Spleen (tissue), 7 donors: ENCODE data around the gene GTF2H4.
A peak's percentile ranks its signal among the peaks of the same experiment; 100 is the strongest.

Source experiments
- POLR2A ChIP-seq, 3 donors: fragments of 450-650 bp; IDR thresholded peaks; one replicate each; pipeline ENCODE4 v1.5.1; 2017; ENCODE audit warnings: antibody characterized with exemption in 3 of 3, mild to moderate bottlenecking in 1 of 3
- POLR2AphosphoS5 ChIP-seq, 3 donors: sonication (generic); formaldehyde crosslinking; IDR thresholded peaks; one replicate each; pipeline ENCODE4 v1.5.1; 2017; ENCODE audit warnings: antibody characterized with exemption in 3 of 3
- TF ChIP-seq, protein P1 (sequence below), 11 experiments: fragments of 200-600 bp in 7 of 11; fragments of 450-650 bp in 4 of 11; sonication (generic) in 4 of 11; IDR thresholded peaks in 8 of 11; conservative IDR thresholded peaks in 3 of 11; 1 replicate in 7 of 11; 2 replicates in 4 of 11; pipeline versions ENCODE4 v1.4.0 to v1.8.0; 2016 to 2021; ENCODE audit warnings: antibody characterized with exemption in 11 of 11, inconsistent platforms in 4 of 11, mild to moderate bottlenecking in 1 of 11
- donor health status: DM: no; HTN: no; CAD: no; lungs with moderate emphysema.
- donor health status: DM: no; HTN: no; CAD: no.
- donor health status: DM: no; HTN: no; CAD: no.

DNA sequence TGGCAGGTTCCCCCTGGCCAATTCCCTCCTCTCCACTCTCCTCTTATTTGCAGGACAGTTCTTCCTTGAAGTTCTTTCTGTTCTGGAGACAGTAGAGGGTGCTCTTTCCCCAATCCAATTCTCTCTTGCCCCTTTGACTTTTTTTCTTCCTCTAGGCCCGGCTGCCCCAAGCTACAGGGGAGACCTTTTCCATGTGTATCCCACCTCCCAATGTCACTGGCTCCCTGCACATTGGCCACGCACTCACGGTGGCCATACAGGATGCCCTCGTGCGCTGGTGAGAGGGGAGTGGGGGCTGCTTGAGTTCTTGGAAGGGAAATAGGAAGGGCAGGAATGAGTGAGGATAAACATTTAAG, 7.6 kb downstream of the GTF2H4 start:
- TF ChIP-seq, protein P1, sequence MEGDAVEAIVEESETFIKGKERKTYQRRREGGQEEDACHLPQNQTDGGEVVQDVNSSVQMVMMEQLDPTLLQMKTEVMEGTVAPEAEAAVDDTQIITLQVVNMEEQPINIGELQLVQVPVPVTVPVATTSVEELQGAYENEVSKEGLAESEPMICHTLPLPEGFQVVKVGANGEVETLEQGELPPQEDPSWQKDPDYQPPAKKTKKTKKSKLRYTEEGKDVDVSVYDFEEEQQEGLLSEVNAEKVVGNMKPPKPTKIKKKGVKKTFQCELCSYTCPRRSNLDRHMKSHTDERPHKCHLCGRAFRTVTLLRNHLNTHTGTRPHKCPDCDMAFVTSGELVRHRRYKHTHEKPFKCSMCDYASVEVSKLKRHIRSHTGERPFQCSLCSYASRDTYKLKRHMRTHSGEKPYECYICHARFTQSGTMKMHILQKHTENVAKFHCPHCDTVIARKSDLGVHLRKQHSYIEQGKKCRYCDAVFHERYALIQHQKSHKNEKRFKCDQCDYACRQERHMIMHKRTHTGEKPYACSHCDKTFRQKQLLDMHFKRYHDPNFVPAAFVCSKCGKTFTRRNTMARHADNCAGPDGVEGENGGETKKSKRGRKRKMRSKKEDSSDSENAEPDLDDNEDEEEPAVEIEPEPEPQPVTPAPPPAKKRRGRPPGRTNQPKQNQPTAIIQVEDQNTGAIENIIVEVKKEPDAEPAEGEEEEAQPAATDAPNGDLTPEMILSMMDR (IDR thresholded peaks at IDR 0.05 in 8 of 11, conservative IDR thresholded peaks at IDR 0.05 in 3 of 11), result peak in 10 of 11 experiments; percentile 16 to 64 (median 47)
- TF ChIP-seq POLR2A (IDR thresholded peaks at IDR 0.05) (no peak), POLR2AphosphoS5 (IDR thresholded peaks at IDR 0.05) (peak in 1 of 3 donors; percentile 44)
